Calu3 (cell line): ENCODE measurements around the gene IST1. TPM values are rescaled to one million over a fixed set of nuclear protein-coding genes. Genes with fewer than 3 reads are reported as not detected.
"Not testable (repeated sequence)": the region's sequence is repeated elsewhere in the genome, so short reads cannot be mapped to it uniquely, and the experiment has no call there.

Source experiments
- BruUV-seq: library from RNA; stranded (reverse); fragments of 400-500 nt; replicated peaks from 2 replicates; lab custom pipeline; 2021; lab: Mats Ljungman, UMichigan
- CTCF ChIA-PET: fragments of 300-600 bp; sonication (Branson Sonifier 250); formaldehyde crosslinking; loops from one replicate; lab custom pipeline; 2022; ENCODE audit warnings: antibody characterized with exemption; lab: Charles Lee
- DNase-seq: peaks from one replicate; pipeline ENCODE4 v3.0.0; 2022
- H3K27ac Mint-ChIP-seq: one replicate; pipeline ENCODE4 v1.8.0; 2022; ENCODE audit warnings: mixed read lengths; ENCODE audit not compliant: unreplicated experiment
- H3K27me3 Mint-ChIP-seq: one replicate; pipeline ENCODE4 v1.8.0; 2022; ENCODE audit warnings: mixed read lengths; ENCODE audit not compliant: unreplicated experiment
- H3K36me3 Mint-ChIP-seq: one replicate; pipeline ENCODE4 v1.8.0; 2022; ENCODE audit warnings: mild to moderate bottlenecking, moderate library complexity, mixed read lengths; ENCODE audit not compliant: insufficient read depth, unreplicated experiment
- H3K4me1 Mint-ChIP-seq: one replicate; pipeline ENCODE4 v1.8.0; 2022; ENCODE audit warnings: mild to moderate bottlenecking, low read depth, mixed read lengths; ENCODE audit not compliant: unreplicated experiment
- H3K4me3 Mint-ChIP-seq: one replicate; pipeline ENCODE4 v1.8.0; 2022; ENCODE audit warnings: mild to moderate bottlenecking, low read depth, moderate library complexity, mixed read lengths; ENCODE audit not compliant: unreplicated experiment
- H3K9me3 Mint-ChIP-seq: one replicate; pipeline ENCODE4 v1.8.0; 2022; ENCODE audit warnings: low read depth, mixed read lengths; ENCODE audit not compliant: unreplicated experiment
- intact Hi-C: fragments of 100-400 bp; cut with micrococcal nuclease; formaldehyde crosslinking; loops from one replicate; pipeline ENCODE4 v1.10.0; 2022; ENCODE audit not compliant: unreplicated experiment
- total RNA-seq: library from RNA; stranded (reverse); gene quantifications from 2 replicates; pipeline ENCODE4 v1.2.3, GENCODE V29; 2022
- TF ChIP-seq, protein P1 (sequence below): fragments of 200-600 bp; IDR thresholded peaks from one replicate; pipeline ENCODE4 v1.8.0; 2022; ENCODE audit warnings: antibody characterized with exemption; ENCODE audit not compliant: unreplicated experiment

The IST1 gene
- total RNA-seq, 1 experiment from 2014 or later = 252 TPM

DNA sequence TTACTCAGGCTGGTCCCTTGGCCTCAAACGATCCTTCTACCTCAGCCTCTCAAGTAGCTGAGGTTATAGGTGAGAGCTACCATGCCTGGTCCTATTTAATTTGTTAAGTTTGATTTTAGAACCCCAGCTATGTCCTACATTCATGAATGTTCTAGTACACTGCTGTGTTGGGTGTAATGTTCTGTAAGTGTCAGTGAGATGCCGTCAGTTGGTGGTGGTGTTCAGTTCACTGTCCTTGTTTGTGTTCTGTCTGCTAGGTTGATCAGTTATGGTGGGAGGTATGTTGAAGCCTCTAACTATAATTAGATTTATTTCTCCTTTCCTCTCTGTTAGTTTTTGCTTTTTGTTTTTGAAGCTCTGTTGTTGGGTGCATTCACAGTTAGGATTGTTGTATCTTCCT lies 8.3 kb downstream of the IST1 start:
- no peak for DNase-seq
- Mint-ChIP-seq H3K27ac (peak overlapping the region; percentile 13), H3K4me1 (peaks cover 40% of the 10 kb centered on the region), H3K36me3 (peaks cover 24% of the 10 kb centered on the region), H3K27me3 (no peaks in the 10 kb centered on the region), H3K9me3 (no peaks in the 10 kb centered on the region), H3K4me3 (no peak overlapping the region)
- BruUV-seq = no TSS peak
- CTCF ChIA-PET = no interaction called here
- intact Hi-C loops = no loop called here
- TF ChIP-seq, protein P1, sequence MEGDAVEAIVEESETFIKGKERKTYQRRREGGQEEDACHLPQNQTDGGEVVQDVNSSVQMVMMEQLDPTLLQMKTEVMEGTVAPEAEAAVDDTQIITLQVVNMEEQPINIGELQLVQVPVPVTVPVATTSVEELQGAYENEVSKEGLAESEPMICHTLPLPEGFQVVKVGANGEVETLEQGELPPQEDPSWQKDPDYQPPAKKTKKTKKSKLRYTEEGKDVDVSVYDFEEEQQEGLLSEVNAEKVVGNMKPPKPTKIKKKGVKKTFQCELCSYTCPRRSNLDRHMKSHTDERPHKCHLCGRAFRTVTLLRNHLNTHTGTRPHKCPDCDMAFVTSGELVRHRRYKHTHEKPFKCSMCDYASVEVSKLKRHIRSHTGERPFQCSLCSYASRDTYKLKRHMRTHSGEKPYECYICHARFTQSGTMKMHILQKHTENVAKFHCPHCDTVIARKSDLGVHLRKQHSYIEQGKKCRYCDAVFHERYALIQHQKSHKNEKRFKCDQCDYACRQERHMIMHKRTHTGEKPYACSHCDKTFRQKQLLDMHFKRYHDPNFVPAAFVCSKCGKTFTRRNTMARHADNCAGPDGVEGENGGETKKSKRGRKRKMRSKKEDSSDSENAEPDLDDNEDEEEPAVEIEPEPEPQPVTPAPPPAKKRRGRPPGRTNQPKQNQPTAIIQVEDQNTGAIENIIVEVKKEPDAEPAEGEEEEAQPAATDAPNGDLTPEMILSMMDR = no peak

DNA sequence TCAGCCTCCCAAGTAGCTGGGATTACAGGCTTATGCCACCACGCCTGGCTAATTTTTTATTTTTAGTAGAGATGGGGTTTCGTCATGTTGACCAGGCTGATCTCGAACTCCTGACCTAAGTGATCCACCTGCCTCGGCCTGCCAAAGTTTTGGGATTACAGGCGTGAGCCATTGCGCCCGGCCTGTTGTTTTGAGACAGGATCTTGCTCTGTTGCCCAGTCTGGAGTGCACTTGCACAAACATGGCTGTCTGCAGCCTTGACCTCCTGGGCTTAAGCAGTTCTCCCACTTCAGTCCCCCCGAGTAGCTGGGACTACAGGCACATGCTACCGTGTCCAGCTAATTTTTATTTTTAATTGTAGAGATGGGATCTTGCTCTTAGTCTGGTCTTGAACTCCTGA lies 8.9 kb downstream of the IST1 start:
- no peak overlapping the region for H3K4me3 Mint-ChIP-seq
- H3K27me3 Mint-ChIP-seq = no peaks in the 10 kb centered on the region
- H3K4me1 Mint-ChIP-seq = peaks cover 44% of the 10 kb centered on the region
- TF ChIP-seq, protein P1 = no peak
- H3K9me3 Mint-ChIP-seq = no peaks in the 10 kb centered on the region
- CTCF ChIA-PET = no interaction called here
- DNase-seq = no peak
- H3K27ac Mint-ChIP-seq = peak overlapping the region; percentile 13
- peaks cover 24% of the 10 kb centered on the region for H3K36me3 Mint-ChIP-seq
- intact Hi-C loops = no loop called here
- no TSS peak for BruUV-seq

DNA sequence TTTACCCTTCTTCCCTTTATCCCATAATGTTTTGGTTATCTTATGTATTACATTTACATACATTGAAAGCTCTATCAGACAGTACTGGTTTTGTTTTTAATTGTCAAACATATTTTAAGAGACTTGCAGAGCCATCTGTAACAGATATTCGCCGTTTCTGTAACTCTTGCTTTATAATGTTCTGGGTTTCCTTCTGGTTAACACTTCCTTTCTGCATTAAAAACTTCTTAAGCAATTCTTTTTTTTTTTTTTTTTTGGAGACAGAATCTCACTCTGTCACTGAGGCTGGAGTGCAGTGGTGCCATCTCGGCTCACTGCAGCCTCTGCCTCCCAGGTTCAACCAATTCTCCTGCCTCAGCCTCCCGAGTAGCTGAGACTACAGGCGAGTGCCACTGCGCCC lies 10.4 kb downstream of the IST1 start:
- H3K27ac Mint-ChIP-seq, BruUV-seq, DNase-seq, H3K9me3 Mint-ChIP-seq, H3K27me3 Mint-ChIP-seq, H3K4me3 Mint-ChIP-seq, intact Hi-C loops: not testable (repeated sequence)
- CTCF ChIA-PET = interaction anchor here (0.6 kb wide), 1 partner anchor 14 kb away, joined by 4 read pairs; no protein-coding TSS in a partner anchor
- Mint-ChIP-seq H3K4me1 (peaks cover 43% of the 10 kb centered on the region), H3K36me3 (peaks cover 14% of the 10 kb centered on the region)

DNA sequence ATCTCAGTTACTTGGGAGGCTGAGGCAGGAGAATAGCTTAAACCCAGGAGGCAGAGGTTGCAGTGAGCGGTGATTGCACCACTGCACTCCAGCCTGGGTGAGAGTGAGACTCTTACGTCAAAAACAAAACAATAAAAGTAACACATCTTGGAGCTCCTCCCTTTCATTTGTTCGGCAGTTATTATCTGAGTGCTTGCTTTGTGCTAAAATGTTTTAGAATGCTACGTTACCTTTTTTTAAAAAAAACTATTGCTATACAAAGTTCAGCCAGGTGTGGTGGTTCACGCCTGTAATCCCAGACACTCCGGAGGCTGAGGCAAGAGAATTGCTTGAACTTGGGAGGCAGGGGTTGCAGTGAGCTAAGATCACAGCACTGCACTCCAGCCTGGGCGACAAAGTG lies 15.8 kb downstream of the IST1 start:
- no peak overlapping the region for H3K4me3 Mint-ChIP-seq
- peaks cover 37% of the 10 kb centered on the region for H3K36me3 Mint-ChIP-seq
- H3K27ac Mint-ChIP-seq = no peak overlapping the region
- TF ChIP-seq, protein P1 = no peak
- peaks cover 2% of the 10 kb centered on the region for H3K9me3 Mint-ChIP-seq
- no peaks in the 10 kb centered on the region for H3K27me3 Mint-ChIP-seq
- no peak for DNase-seq
- CTCF ChIA-PET = interaction anchor here (0.6 to 1.4 kb wide), 2 partner anchors 16 to 22 kb away, joined by 3 read pairs; partner anchors contain the start of gene IST1
- intact Hi-C loops = no loop called here
- no TSS peak for BruUV-seq
- peaks cover 13% of the 10 kb centered on the region for H3K4me1 Mint-ChIP-seq

DNA sequence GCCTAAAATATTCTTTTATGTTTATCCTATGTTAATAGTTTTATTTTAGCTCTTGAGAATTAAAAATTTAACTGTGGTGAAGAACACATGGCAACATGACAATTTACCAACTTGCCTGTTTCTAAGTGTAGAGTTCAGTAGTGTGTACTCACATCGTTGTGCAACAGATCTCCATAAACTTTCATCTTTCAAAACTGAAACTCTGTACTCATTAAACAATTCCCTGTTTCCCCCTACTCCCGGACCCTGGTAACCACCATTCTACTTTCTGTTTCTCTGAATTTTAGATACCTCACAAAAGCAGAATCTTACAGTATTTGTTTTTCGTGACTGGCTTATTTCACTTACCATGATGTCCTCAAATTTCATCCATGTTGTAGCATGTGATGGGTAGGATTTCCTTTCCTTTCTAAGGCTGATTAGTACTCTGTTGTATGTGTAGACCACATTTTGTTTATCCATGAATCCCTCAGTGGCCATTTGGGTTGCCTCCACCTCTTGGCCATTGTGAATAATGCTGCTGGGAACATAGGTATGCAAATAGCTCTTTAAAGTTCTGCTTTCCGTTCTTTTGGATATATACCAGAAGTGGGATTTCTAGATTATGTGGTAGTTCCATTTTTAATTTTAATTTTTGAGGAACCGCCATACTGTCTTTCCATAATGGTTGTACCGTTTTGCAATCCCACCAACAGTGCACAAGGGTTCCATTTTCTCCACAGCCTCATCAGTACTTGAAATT lies 17.4 kb downstream of the IST1 start:
- peaks cover 2% of the 10 kb centered on the region for H3K9me3 Mint-ChIP-seq
- no peaks in the 10 kb centered on the region for H3K27me3 Mint-ChIP-seq
- peaks cover 13% of the 10 kb centered on the region for H3K4me1 Mint-ChIP-seq
- CTCF ChIA-PET = interaction anchor here (0.6 kb wide), 1 partner anchor 42 kb away, joined by 3 read pairs; no protein-coding TSS in a partner anchor
- TF ChIP-seq, protein P1 = no peak
- H3K36me3 Mint-ChIP-seq = peaks cover 45% of the 10 kb centered on the region
- no peak overlapping the region for H3K27ac Mint-ChIP-seq
- intact Hi-C loops = no loop called here
- no TSS peak for BruUV-seq
- DNase-seq = no peak
- no peak overlapping the region for H3K4me3 Mint-ChIP-seq
